Central memory CD8-positive, alpha-beta T cell (primary cell): Measurements from ENCODE around the gene RPL10.

ENCODE experiments used
- ATAC-seq: fragments of 150-1000 bp; cut with Tn5 transposase; replicated peaks from 2 replicates; pipeline ENCODE4 v1.10.0; 2022; ENCODE audit warnings: mild to moderate bottlenecking, moderate FRiP score, moderate number of reproducible peaks; ENCODE audit not compliant: poor library complexity, severe bottlenecking; ENCODE audit errors: extremely low read depth
- DNase-seq, 2 donors: peaks; one replicate each; pipeline ENCODE4 v3.0.0; 2021; ENCODE audit warnings: low spot score in 2 of 2
- H3K27ac Mint-ChIP-seq: one replicate; pipeline ENCODE4 v1.8.0; 2022; ENCODE audit warnings: low read depth, mild to moderate bottlenecking, moderate library complexity, mixed read lengths
- H3K27me3 Mint-ChIP-seq: one replicate; pipeline ENCODE4 v1.8.0; 2022; ENCODE audit warnings: mixed read lengths
- H3K36me3 Mint-ChIP-seq: one replicate; pipeline ENCODE4 v1.8.0; 2022; ENCODE audit warnings: mild to moderate bottlenecking, moderate library complexity, mixed read lengths; ENCODE audit not compliant: insufficient read depth
- H3K4me1 Mint-ChIP-seq: one replicate; pipeline ENCODE4 v1.8.0; 2022; ENCODE audit warnings: mixed read lengths
- H3K4me3 Mint-ChIP-seq: one replicate; pipeline ENCODE4 v1.8.0; 2022; ENCODE audit warnings: mild to moderate bottlenecking, moderate library complexity, mixed read lengths
- H3K9me3 Mint-ChIP-seq: one replicate; pipeline ENCODE4 v1.8.0; 2022; ENCODE audit warnings: mixed read lengths

Gene RPL10

GRCh38 chrX:154435171-154435733 lies 37.1 kb downstream of the RPL10 start:
- DNase-seq = no peak
- H3K27ac Mint-ChIP-seq = no peak overlapping the region
- no peak overlapping the region for H3K4me3 Mint-ChIP-seq
- peaks cover 22% of the 10 kb centered on the region for H3K36me3 Mint-ChIP-seq
- ATAC-seq = no peak
- peaks cover 29% of the 10 kb centered on the region for H3K4me1 Mint-ChIP-seq
- no peaks in the 10 kb centered on the region for H3K27me3 Mint-ChIP-seq
- no peaks in the 10 kb centered on the region for H3K9me3 Mint-ChIP-seq

GRCh38 chrX:154436374-154436982 lies 38.3 kb downstream of the RPL10 start:
- peaks cover 24% of the 10 kb centered on the region for H3K36me3 Mint-ChIP-seq
- DNase-seq (peak in 1 of 2 donors; percentile 21), ATAC-seq (peak; percentile 47)
- H3K9me3 Mint-ChIP-seq = no peaks in the 10 kb centered on the region
- peak overlapping the region; percentile 86 for H3K27ac Mint-ChIP-seq
- H3K27me3 Mint-ChIP-seq = no peaks in the 10 kb centered on the region
- H3K4me3 Mint-ChIP-seq = peak overlapping the region; percentile 83
- peaks cover 20% of the 10 kb centered on the region for H3K4me1 Mint-ChIP-seq

- Mint-ChIP-seq H3K27ac (peak within 1 kb of the TSS; percentile 86), H3K4me1 (peaks cover 17% of the 10 kb centered on the region)
Observed at GRCh38 chrX:154436983-154437752, 39.0 kb downstream of the RPL10 start, which contains the start of gene GDI1. TSS of gene GDI1 (plus strand) at chrX:154437154. CDS start at chrX:154437255, 101 bp downstream.

GRCh38 chrX:154437971-154438893 lies 40.1 kb downstream of the RPL10 start:
- Mint-ChIP-seq H3K27me3 (no peaks in the 10 kb centered on the region), H3K36me3 (peaks cover 24% of the 10 kb centered on the region), H3K4me3 (peak overlapping the region; percentile 83), H3K4me1 (peaks cover 18% of the 10 kb centered on the region), H3K9me3 (no peaks in the 10 kb centered on the region), H3K27ac (peak overlapping the region; percentile 86)
- DNase-seq (no peak), ATAC-seq (no peak)

More at GRCh38 chrX:154436983-154437752, 39.0 kb downstream of the RPL10 start, which contains the start of gene GDI1:
- no peaks in the 10 kb centered on the region for H3K27me3 Mint-ChIP-seq
- no peaks in the 10 kb centered on the region for H3K9me3 Mint-ChIP-seq
- H3K4me3 Mint-ChIP-seq = peak within 1 kb of the TSS; percentile 83
- DNase-seq (peak; percentile 24 to 42), ATAC-seq (peak; percentile 50)
- peaks cover 24% of the 10 kb centered on the region for H3K36me3 Mint-ChIP-seq

- H3K4me3 Mint-ChIP-seq = no peak overlapping the region
- H3K36me3 Mint-ChIP-seq = peaks cover 24% of the 10 kb centered on the region
- peaks cover 21% of the 10 kb centered on the region for H3K4me1 Mint-ChIP-seq
- no peaks in the 10 kb centered on the region for H3K27me3 Mint-ChIP-seq
- DNase-seq (no peak), ATAC-seq (no peak)
- no peak overlapping the region for H3K27ac Mint-ChIP-seq
- no peaks in the 10 kb centered on the region for H3K9me3 Mint-ChIP-seq
Observed at GRCh38 chrX:154439841-154440240, 41.7 kb downstream of the RPL10 start.

GRCh38 chrX:154440623-154441357 lies 42.6 kb downstream of the RPL10 start:
- Mint-ChIP-seq H3K4me3 (no peak overlapping the region), H3K27ac (no peak overlapping the region)

GRCh38 chrX:154441564-154441963 lies 43.4 kb downstream of the RPL10 start:
- no peak for DNase-seq

More at GRCh38 chrX:154440623-154441357, 42.6 kb downstream of the RPL10 start:
- Mint-ChIP-seq H3K36me3 (peaks cover 20% of the 10 kb centered on the region), H3K27me3 (no peaks in the 10 kb centered on the region), H3K9me3 (no peaks in the 10 kb centered on the region), H3K4me1 (peaks cover 19% of the 10 kb centered on the region)
- no peak for DNase-seq
- no peak for ATAC-seq

GRCh38 chrX:154441984-154442707 lies 44.0 kb downstream of the RPL10 start:
- H3K36me3 Mint-ChIP-seq = peaks cover 15% of the 10 kb centered on the region
- no peak overlapping the region for H3K27ac Mint-ChIP-seq
- DNase-seq (no peak), ATAC-seq (no peak)
- H3K4me1 Mint-ChIP-seq = peaks cover 20% of the 10 kb centered on the region
- H3K27me3 Mint-ChIP-seq = no peaks in the 10 kb centered on the region
- no peaks in the 10 kb centered on the region for H3K9me3 Mint-ChIP-seq
- no peak overlapping the region for H3K4me3 Mint-ChIP-seq

More at GRCh38 chrX:154441564-154441963, 43.4 kb downstream of the RPL10 start:
- ATAC-seq = no peak
- Mint-ChIP-seq H3K4me1 (peaks cover 15% of the 10 kb centered on the region), H3K27ac (no peak overlapping the region), H3K36me3 (peaks cover 15% of the 10 kb centered on the region), H3K27me3 (no peaks in the 10 kb centered on the region), H3K9me3 (no peaks in the 10 kb centered on the region), H3K4me3 (no peak overlapping the region)

- ATAC-seq = no peak
- Mint-ChIP-seq H3K27me3 (no peaks in the 10 kb centered on the region), H3K27ac (peak overlapping the region; percentile 78), H3K4me3 (peak overlapping the region; percentile 79), H3K4me1 (peaks cover 16% of the 10 kb centered on the region), H3K9me3 (no peaks in the 10 kb centered on the region), H3K36me3 (peaks cover 12% of the 10 kb centered on the region)
- no peak for DNase-seq
Observed at GRCh38 chrX:154443479-154443910, 45.3 kb downstream of the RPL10 start.

- ATAC-seq (peak; percentile 74), DNase-seq (peak; percentile 28 to 33)
- H3K4me3 Mint-ChIP-seq = peak within 1 kb of the TSS; percentile 79
- peaks cover 14% of the 10 kb centered on the region for H3K4me1 Mint-ChIP-seq
- H3K27me3 Mint-ChIP-seq = no peaks in the 10 kb centered on the region
- H3K27ac Mint-ChIP-seq = peak within 1 kb of the TSS; percentile 78
- no peaks in the 10 kb centered on the region for H3K9me3 Mint-ChIP-seq
- H3K36me3 Mint-ChIP-seq = peaks cover 9% of the 10 kb centered on the region
Observed at GRCh38 chrX:154443992-154444754, 46.0 kb downstream of the RPL10 start, which contains the start of gene FAM50A. TSS of gene FAM50A (plus strand) at chrX:154444141. CDS start at chrX:154444236, 95 bp downstream.
